ENCODE results near the gene MBOAT7.
A peak's percentile ranks its signal among the peaks of the same experiment; 100 is the strongest.
"Not testable (repeated sequence)": the region's sequence is repeated elsewhere in the genome, so short reads cannot be mapped to it uniquely, and the experiment has no call there.

The MBOAT7 gene, protein sequence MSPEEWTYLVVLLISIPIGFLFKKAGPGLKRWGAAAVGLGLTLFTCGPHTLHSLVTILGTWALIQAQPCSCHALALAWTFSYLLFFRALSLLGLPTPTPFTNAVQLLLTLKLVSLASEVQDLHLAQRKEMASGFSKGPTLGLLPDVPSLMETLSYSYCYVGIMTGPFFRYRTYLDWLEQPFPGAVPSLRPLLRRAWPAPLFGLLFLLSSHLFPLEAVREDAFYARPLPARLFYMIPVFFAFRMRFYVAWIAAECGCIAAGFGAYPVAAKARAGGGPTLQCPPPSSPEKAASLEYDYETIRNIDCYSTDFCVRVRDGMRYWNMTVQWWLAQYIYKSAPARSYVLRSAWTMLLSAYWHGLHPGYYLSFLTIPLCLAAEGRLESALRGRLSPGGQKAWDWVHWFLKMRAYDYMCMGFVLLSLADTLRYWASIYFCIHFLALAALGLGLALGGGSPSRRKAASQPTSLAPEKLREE

DNA sequence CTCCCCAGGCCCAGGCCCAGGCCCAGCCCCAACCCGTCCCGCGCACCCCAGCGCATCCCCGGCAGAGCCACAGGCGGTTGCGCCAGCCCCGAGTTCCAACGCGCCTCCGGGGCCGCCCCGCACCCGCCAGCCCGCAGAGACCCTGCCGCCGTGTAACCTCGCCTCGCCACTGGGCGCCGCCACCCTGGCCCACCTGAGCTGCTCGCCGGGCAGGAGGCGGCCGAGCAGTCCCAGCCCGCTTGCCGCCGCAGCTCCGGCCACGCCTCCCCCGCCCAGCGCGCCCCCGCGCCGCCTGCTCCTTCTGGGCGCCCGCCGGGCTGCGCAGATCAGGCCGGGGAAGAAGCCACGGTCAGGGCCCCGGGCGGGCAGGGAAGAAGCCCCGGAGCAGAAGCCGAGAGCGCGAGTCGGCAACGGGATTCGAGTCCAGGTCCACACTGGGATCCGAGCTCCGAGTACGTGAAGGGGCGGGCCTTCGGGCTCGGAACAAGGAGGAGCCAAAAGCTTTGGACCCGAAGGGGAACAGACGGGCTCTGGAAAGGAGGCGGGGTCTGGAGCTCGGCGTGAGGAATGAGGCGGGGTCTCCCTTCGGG lies at the start of gene MBOAT7:
Gene MBOAT7 (minus strand): TSS at position 436 of the 590 bp plus-strand sequence. CDS start 1,072 bp downstream, outside the sequence.
- no peak for DNase-seq

DNA sequence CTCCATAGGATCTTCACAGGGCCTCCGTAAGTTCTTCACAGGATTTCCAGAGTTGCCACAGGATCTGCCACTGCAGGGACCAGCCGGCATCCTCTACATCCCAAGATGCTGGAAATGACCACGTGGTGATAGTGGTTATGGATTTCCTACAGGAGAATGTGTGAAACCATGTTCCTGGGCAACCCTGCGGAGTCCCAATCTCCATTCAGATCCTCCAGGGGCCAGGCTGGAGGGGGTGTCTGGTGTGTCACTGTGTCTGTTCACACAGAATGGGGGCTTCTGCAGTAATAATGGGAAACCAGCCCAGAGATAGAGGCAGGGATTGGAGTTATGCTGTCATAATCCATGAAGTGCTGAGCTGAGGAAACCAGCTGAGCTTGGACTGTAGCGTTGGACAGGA lies 44.6 kb upstream of the MBOAT7 start:
- DNase-seq = no peak
- in situ Hi-C loops (cut with HindIII; ENCODE audit: low pct_ligation_motif_present, low pct_unique_long_range_greater_than_20kb, low sequenced_read_pairs) = no loop called here

More for the DNA sequence above, at the start of gene MBOAT7:
- in situ Hi-C loops (cut with HindIII; ENCODE audit: low pct_ligation_motif_present, low pct_unique_long_range_greater_than_20kb, low sequenced_read_pairs) = no loop called here

DNA sequence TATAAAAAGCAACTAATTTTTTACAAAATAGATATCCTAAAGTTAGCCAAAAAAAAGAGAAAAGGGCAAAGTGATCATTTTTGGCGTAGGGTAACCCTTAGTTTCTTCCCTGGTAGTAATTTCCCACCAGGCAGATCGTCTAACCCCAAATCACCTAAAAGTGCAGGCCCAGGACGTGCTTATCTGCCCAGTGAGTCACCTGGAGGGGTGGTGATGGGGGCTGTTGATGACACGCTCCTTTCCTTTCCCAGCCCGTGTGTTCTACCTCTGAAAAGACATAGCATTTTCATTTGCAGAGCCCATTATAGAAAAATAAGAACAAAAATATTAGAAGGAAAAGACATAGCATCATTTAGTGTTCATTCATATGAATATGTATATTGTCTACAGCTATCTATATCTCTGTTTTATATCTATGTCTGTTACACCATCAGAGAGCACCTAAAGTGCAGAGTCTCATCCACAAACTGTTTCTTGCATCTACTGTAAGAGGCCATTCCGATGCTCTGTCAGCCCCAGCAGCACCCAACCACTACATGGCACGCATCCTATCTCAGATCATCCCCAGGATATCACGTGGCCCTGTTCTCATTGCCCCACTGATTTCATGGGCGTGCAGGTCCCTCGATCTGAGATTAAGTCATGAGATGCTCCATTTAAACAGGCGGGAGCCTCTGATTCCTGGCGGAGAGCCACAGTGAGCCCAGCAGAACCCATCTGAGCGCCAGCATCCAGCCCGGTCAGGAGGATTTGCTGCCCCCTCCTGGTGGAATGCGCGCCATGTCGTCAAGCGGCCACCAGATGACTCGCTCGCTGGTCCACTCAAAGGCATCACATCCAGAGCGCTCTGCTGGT lies 41.9 kb upstream of the MBOAT7 start:
- DNase-seq = peak; percentile 68
- in situ Hi-C loops (cut with HindIII; ENCODE audit: low pct_ligation_motif_present, low pct_unique_long_range_greater_than_20kb, low sequenced_read_pairs) = no loop called here

DNA sequence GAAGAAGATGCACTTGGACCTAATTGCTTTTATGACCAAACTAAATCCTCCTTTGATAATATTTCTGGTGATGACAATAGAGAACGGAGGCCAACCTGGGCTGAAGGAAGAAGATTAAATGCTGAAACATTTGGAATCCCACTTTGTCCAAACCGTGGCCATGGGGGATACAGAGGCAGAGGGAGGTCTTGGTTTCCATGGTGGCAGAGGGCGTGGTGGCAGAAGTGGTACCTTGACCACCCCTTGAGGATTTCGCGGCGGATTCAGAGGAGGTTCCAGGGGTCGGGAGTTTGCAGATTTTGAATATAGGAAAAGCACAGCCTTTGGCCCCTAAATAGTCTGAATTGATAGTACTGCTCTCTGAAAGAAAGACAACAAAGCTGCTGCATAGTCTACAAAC lies 40.7 kb upstream of the MBOAT7 start:
- in situ Hi-C loops (cut with HindIII; ENCODE audit: low pct_ligation_motif_present, low pct_unique_long_range_greater_than_20kb, low sequenced_read_pairs) = no loop called here
- DNase-seq = no peak

DNA sequence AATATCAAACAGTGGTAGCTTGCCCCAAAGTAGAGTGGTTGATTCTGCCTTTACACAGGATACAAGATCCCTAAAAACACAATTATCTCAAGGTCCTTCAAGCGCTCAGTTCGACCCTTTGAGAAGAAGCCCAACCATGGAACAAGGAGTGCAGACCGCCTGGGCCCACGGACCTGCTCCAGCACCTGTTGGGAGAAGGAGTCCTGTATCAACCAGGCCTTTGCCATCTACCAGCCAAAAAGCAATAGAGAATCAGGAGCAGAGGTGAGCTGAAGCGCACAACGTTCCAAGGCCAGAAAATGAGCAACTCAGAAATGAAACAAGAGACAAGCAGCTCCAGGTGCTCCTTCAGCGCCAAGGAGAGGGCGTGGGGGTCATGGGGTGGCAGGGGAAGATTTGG lies 39.8 kb upstream of the MBOAT7 start:
- DNase-seq = no peak
- in situ Hi-C loops (cut with HindIII; ENCODE audit: low pct_ligation_motif_present, low pct_unique_long_range_greater_than_20kb, low sequenced_read_pairs) = no loop called here

DNA sequence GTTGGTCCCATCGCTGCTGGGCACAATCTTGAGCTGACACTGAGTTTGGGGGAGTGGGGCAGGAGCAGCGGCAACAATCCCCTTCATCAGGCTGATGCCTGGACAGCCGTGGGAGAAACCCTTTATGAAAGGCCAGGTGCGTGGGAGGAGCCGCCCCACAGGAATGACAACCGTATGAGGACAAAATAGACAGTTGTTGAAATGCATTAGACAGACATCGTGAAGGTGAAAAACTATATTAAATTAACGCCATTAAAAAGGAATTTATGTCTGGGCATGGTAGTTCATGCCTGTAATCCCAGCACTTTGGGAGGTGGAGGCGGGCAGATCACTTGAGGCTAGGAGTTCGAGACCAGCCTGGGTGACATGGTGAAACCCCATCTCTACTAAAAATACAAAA lies 35.2 kb upstream of the MBOAT7 start:
- DNase-seq; in situ Hi-C loops (cut with HindIII; ENCODE audit: low pct_ligation_motif_present, low pct_unique_long_range_greater_than_20kb, low sequenced_read_pairs): not testable (repeated sequence)

DNA sequence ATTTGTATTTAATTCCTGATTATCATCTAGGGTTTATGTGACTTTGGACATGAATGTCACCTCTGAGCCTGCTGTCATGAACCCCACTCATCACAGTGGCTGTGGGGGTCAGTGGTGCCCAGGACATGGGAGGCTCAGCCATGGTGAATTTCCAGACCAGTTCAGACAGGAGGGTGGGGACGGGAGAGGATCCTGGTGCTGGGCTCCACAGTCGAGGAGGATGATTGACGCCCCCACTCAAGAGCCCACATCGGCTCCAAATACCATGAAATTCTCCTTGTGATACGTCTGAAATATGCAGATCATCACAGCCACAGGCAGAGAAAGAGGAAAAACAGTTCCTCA lies 34.5 kb upstream of the MBOAT7 start:
- DNase-seq; in situ Hi-C loops (cut with HindIII; ENCODE audit: low pct_ligation_motif_present, low pct_unique_long_range_greater_than_20kb, low sequenced_read_pairs): not testable (repeated sequence)

DNA sequence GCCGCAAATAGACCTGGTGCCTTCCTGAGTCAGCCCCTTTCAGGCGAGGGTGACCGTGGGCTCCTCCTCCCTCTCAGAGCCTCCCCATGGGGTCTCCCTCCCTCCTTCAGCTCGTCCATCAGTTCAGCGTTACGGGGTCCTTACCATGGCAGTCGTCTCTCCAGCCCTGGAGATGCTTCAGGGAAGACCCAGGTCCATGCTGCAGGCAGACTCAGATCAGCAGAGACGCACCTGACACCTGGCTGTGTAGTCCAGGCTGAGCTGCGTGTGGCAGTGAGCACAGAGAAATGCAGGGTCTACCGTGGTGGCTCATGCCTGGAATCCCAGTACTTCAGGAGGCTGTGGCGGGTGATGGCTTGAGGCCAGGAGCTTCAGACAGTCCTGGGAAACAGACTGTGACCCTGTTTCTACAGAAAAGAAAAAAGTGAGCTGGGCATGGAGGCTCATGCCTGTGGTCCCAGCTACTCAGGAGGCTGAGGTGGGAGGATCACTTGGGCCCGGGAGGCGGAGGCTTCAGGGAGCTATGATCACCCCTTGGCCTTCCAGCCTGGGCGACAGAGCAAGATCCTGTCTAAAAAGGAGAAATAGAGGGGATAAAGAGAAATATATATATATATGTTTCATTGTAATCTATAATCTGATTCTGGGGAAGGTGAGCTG lies 34.0 kb upstream of the MBOAT7 start:
- in situ Hi-C loops (cut with HindIII; ENCODE audit: low pct_ligation_motif_present, low pct_unique_long_range_greater_than_20kb, low sequenced_read_pairs); DNase-seq: not testable (repeated sequence)

DNA sequence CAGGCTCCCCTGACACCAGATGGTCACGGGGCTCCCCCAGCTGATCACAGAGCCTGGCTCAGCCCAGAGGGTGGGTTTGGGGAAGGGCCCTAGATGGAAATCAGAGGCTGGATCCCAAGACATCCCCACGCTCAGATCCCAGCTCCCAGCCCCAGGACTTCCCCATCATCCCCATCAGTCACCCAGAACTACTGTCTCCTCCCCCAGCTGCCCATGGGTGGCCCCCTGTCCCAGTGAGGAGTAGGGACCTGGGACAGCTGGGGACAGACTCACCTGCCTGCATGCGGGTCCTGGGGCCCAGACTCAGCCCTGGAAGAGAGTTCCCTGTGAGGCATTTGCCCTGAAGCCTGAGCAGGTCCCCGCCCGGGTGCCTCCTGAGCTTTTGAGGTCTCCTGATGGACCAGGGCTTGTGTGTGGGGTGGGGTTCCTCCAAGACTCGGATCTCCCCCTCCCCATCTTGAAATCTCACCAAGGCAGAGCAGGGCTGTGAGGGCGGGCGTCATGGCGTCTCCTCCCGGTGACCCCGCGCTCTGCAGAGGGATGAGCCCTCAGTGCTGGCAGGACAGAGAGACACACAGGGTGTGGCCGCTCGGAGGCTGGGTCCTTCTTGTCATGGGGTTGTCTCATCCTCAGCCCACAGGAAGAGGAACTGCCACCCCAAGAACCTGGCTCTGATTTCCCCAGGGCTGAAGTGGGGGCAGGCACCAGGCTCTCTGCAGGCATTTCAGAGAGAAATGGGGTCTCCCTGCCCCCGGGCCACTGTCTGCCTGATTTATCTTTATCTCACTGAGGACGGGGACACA lies 33.3 kb upstream of the MBOAT7 start, which contains the start of gene LILRB3:
Gene LILRB3 (minus strand): TSS at position 534 of the 803 bp plus-strand sequence. CDS start 31 bp downstream, at position 503.
- DNase-seq; in situ Hi-C loops (cut with HindIII; ENCODE audit: low pct_ligation_motif_present, low pct_unique_long_range_greater_than_20kb, low sequenced_read_pairs): not testable (repeated sequence)

DNA sequence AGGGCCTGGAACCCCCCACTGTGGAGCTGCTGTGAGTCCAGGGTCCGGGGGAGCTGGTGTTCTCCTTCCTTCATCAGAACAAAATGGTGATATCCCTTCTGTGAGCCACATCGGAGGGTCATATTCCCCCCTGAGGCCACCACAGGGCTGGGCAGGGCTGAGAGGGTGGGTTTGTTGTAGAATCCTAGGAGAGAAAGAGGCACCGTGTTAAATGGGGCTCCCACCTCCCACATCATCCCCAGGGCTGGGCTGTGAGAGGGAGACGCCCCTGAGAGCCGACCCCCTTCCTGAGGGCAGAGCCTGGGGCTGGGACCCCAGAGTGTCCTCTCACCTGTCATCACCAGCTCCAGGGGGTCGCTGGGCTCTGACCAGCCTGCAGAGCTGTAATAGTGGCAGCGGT lies 32.6 kb upstream of the MBOAT7 start:
- DNase-seq; in situ Hi-C loops (cut with HindIII; ENCODE audit: low pct_ligation_motif_present, low pct_unique_long_range_greater_than_20kb, low sequenced_read_pairs): not testable (repeated sequence)

DNA sequence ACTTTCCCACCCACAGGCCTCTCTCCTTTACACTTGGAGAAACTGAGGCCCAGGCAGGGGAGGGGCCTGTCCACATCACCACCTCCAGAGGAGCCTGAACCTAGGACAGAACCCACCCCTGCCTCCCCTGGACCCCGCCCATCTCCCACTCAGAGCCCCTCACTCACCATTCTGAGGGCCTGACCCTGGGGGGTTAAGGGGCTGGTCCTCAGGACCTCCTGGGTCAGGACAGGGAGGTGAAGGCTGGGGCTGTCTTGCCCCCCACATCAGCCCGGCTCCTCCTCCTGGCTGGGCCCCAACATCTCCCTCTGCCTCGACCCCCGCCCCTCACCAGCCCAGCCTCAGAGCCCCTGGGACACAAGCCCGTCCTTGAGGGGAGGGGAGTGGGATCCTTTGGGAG lies 30.3 kb upstream of the MBOAT7 start:
- in situ Hi-C loops (cut with HindIII; ENCODE audit: low pct_ligation_motif_present, low pct_unique_long_range_greater_than_20kb, low sequenced_read_pairs); DNase-seq: not testable (repeated sequence)

DNA sequence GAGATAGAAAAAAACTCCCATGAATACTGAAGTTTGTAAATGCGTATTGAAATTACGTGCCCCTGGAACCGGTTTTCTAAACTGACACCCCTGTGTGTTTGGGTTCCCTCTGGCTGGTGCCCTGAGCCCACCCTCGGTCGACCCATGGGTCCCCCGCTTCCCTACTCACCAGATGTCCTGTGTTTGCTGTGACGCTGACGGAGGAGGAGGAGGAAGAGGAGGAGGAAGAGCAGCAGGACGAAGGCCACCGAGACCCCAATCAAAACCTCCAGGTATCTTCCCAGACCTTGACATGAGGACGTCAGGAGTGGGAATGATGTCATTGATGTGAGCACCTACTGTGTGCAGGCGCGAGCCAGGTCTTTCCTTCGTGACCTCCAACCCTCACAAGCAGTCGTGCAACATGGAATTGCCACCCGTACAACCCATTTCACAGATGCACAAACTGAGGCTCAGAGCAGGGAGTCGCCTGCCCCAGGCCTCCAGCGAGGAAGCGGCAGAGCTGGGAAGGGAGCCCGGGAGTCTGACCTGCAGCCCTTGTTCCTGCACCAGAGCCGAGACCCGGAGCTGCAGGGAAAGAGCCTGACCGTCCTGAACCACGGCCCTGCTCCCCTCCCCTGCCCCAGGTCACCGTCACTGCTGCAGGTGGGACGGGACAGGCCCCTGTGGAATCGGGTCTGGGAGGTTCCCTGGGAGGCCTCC lies 29.7 kb upstream of the MBOAT7 start:
- no peak for DNase-seq
- in situ Hi-C loops (cut with HindIII; ENCODE audit: low pct_ligation_motif_present, low pct_unique_long_range_greater_than_20kb, low sequenced_read_pairs) = no loop called here

DNA sequence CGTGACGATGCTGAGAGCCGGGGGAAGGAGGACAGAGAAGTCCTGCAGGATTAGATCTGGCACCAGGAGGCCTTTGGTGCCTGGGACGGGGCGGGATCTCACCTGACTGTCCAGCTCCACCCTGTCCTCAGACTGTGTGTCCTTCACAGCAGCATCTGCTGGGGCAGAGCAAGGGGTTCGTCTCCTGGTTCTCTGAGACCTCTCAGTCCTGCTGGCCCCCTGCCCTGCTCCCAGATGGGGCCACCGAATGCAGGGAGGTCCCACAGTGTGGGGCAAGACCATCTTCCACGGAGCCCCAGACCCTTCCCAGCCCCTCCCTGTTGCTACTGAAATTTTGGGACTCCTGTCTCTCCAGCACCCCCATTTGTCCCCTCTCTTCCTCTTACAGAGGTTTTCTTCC lies 28.9 kb upstream of the MBOAT7 start:
- in situ Hi-C loops (cut with HindIII; ENCODE audit: low pct_ligation_motif_present, low pct_unique_long_range_greater_than_20kb, low sequenced_read_pairs) = no loop called here
- no peak for DNase-seq

DNA sequence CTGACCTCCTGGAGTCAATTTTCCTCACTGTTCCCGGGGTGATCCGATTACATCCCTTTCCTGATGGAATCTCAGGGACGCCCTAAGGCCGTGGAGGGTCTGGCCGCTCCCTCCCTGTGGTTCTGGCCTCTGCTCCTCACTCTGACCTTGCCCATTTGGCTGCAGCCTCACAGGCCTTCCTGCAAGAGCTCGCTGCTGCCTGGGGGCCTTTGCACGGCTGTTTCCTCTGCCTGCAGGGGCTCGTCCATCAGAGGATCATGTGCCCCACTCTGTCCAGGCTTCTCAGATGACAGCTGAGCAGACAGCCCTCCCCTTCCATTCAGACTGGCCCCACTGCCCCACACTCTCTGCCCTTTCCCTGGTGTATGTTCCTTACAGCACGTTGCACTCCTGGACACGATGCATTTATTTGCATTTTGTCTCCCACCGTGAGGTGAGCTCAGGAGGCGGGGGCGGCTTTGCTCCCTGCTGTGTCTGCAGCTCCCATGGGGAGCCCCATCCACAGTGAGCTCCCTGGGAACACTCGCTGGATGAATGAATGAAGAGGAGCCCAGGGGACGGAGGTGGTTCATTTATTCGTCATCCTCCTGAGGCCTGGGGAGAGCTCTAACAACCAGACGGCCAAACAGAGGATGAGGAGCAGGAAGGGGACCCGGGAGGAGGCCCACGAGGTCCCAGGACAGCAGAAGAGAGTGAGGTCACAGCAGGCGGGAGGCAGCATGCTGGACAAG lies 28.3 kb upstream of the MBOAT7 start:
- in situ Hi-C loops (cut with HindIII; ENCODE audit: low pct_ligation_motif_present, low pct_unique_long_range_greater_than_20kb, low sequenced_read_pairs); DNase-seq: not testable (repeated sequence)

DNA sequence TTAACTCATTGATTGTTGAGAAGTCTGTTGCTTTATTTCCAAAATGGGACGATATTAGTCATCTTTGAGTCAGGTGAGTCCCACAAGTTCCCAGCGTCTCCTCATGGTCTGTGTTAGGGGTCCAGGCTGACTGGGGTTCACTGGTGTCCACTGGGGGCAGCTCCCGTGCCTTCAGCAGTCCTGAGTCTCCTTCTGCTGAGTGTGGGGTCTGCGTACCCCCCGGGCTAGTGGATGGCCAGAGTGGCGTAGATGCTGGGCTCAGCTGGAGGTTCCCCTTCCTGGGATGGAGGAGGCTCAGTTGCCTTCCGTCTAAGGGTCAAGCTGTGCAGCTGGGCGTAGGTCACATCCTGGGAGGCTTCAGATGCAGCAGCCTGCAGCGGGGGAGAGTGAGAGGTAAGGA lies 27.5 kb upstream of the MBOAT7 start:
- in situ Hi-C loops (cut with HindIII; ENCODE audit: low pct_ligation_motif_present, low pct_unique_long_range_greater_than_20kb, low sequenced_read_pairs) = no loop called here
- no peak for DNase-seq

DNA sequence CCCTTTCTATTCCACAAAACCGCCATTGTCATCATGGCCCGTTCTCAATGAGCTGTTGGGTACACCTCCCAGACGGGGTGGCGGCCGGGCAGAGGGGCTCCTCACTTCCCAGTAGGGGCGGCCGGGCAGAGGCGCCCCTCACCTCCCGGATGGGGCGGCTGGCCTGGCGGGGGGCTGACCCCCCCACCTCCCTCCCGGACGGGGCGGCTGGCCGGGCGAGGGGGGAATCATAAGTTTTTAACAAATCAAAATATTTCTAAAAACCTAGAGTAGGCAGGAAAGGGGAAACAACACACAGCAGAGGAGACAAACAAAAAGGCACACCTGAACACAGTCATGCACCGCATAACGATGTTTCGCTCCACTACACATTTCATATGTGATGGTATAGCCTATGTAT lies 25.4 kb upstream of the MBOAT7 start:
- in situ Hi-C loops (cut with HindIII; ENCODE audit: low pct_ligation_motif_present, low pct_unique_long_range_greater_than_20kb, low sequenced_read_pairs); DNase-seq: not testable (repeated sequence)

DNA sequence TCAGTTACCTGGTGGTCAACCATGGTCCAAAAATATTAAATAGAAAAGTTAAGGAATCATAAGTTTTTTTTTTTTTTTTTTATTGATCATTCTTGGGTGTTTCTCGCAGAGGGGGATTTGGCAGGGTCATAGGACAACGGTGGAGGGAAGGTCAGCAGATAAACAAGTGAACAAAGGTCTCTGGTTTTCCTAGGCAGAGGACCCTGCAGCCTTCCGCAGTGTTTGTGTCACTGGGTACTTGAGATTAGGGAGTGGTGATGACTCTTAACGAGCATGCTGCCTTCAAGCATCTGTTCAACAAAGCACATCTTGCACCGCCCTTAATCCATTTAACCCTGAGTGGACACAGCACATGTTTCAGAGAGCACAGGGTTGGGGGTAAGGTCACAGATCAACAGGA lies 24.8 kb upstream of the MBOAT7 start:
- in situ Hi-C loops (cut with HindIII; ENCODE audit: low pct_ligation_motif_present, low pct_unique_long_range_greater_than_20kb, low sequenced_read_pairs); DNase-seq: not testable (repeated sequence)
